ENCODE results near the gene ADGRE1. TPM values are rescaled to one million over a fixed set of nuclear protein-coding genes. Genes with fewer than 3 reads are reported as not detected.

Gene ADGRE1
- polyA plus RNA-seq, 1 of the 3 experiments (the other 2 are of a cell fraction), result 8.9 TPM

DNA sequence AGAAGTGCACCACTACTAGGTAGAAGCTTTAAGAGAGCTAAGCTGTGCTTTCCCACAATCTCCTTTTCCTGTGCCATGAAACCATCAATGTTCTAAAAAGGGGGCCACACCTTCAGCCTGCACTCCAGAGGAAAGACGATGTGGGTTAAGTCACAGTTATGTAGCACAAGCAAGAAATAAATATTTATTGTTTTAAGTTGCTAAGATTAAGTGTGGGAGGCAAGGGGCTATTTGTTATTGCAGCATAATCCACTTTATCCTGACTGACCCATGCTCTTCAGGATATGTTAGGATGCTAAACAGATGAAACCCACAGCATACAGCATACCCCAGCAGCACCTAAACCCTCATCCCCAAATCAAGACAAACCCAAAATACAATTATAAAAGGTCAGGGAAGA lies 69.2 kb downstream of the ADGRE1 start:
- Histone ChIP-seq H3K79me2 (ENCODE audit: insufficient read depth) (no peaks in the 10 kb centered on the region), H3F3A (replicated peaks; ENCODE audit: insufficient read depth) (no peaks in the 10 kb centered on the region), H3K4me3 (ENCODE audit: low read depth in 2 of 2, low read length in 1 of 2) (no peak overlapping the region), H3K27ac (ENCODE audit: low read depth in 2 of 2, low read length in 1 of 2) (no peak overlapping the region), H3K9me3 (no peaks in the 10 kb centered on the region), H2AFZ (ENCODE audit: low read depth) (no peak overlapping the region), H3K36me3 (replicated peaks in 1 of 2; ENCODE audit: control insufficient read depth in 1 of 2, insufficient read depth in 2 of 2, low read length in 1 of 2) (no peaks in the 10 kb centered on the region), H3K4me1 (ENCODE audit: control insufficient read depth in 1 of 2, insufficient read depth in 2 of 2, low read depth in 1 of 2, low read length in 1 of 2) (no peaks in the 10 kb centered on the region), H3K27me3 (ENCODE audit: insufficient read depth) (peaks cover 13% of the 10 kb centered on the region; the same call in 1 of the 2 replicates), H3K4me2 (no peak overlapping the region), H4K20me1 (ENCODE audit: insufficient read depth) (no peaks in the 10 kb centered on the region), H3K9me2 (no peaks in the 10 kb centered on the region), H3K9ac (no peak overlapping the region)
- WGBS (ENCODE audit: low lambda C conversion rate), result 0% methylated on average over 1 of the region's 1 CpG
- no peak for TF ChIP-seq TAF1 (IDR thresholded peaks at IDR 0.05; ENCODE audit: borderline replicate concordance, low read depth, low read length)
- TF ChIP-seq EZH2phosphoT487 (IDR thresholded peaks at IDR 0.05; ENCODE audit: borderline replicate concordance, low read depth), result no peak
- TF ChIP-seq MEF2A (IDR thresholded peaks at IDR 0.05; ENCODE audit: borderline replicate concordance, low read depth), result no peak
- no peak for TF ChIP-seq NRF1 (IDR thresholded peaks at IDR 0.05; ENCODE audit: low read depth, low read length)
- TF ChIP-seq, protein P1, sequence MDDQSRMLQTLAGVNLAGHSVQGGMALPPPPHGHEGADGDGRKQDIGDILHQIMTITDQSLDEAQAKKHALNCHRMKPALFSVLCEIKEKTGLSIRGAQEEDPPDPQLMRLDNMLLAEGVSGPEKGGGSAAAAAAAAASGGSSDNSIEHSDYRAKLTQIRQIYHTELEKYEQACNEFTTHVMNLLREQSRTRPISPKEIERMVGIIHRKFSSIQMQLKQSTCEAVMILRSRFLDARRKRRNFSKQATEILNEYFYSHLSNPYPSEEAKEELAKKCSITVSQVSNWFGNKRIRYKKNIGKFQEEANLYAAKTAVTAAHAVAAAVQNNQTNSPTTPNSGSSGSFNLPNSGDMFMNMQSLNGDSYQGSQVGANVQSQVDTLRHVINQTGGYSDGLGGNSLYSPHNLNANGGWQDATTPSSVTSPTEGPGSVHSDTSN (IDR thresholded peaks at IDR 0.05), result no peak
- DNase-seq, result no peak
- ChIA-PET POLR2A (no interaction called here), CTCF (no interaction called here)

DNA sequence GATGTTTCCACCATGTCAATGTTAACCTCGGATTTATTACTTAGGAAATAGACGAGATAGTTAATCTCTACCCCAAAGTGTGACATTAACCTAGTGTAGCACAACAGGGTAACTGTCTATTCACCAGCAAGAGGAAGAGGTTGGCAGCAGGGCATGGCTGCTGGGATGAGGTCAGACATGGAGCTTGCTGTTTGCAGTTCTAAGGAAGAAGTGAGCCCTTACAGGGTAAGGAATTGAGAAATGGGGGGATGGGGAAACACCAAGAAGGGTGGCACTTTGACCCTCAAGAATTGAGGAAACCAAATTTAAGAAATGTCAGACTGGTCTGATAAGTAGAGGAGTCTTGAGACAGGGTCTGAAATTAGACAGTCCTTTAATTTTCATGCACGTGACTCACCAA lies 71.4 kb downstream of the ADGRE1 start:
- Histone ChIP-seq H3K9me3 (no peaks in the 10 kb centered on the region), H3K4me1 (ENCODE audit: control insufficient read depth in 1 of 2, insufficient read depth in 2 of 2, low read depth in 1 of 2, low read length in 1 of 2) (no peaks in the 10 kb centered on the region), H3K36me3 (replicated peaks in 1 of 2; ENCODE audit: control insufficient read depth in 1 of 2, insufficient read depth in 2 of 2, low read length in 1 of 2) (no peaks in the 10 kb centered on the region), H3K4me2 (no peak overlapping the region), H3K9ac (no peak overlapping the region), H3K79me2 (ENCODE audit: insufficient read depth) (no peaks in the 10 kb centered on the region), H3K4me3 (ENCODE audit: low read depth in 2 of 2, low read length in 1 of 2) (no peak overlapping the region), H4K20me1 (ENCODE audit: insufficient read depth) (no peaks in the 10 kb centered on the region), H3F3A (replicated peaks; ENCODE audit: insufficient read depth) (no peaks in the 10 kb centered on the region), H3K27me3 (ENCODE audit: insufficient read depth) (peaks cover 11% of the 10 kb centered on the region; the same call in 1 of the 2 replicates), H2AFZ (ENCODE audit: low read depth) (no peak overlapping the region), H3K9me2 (no peaks in the 10 kb centered on the region), H3K27ac (ENCODE audit: low read depth in 2 of 2, low read length in 1 of 2) (no peak overlapping the region)
- DNase-seq, result no peak
- 0% methylated on average over 3 of the region's 3 CpGs for WGBS (ENCODE audit: low lambda C conversion rate)
- TF ChIP-seq RFX5 (IDR thresholded peaks at IDR 0.05; ENCODE audit: low read length) (no peak), ELF1 (IDR thresholded peaks at IDR 0.05) (no peak), POLR2AphosphoS5 (IDR thresholded peaks at IDR 0.05; ENCODE audit: low read depth, low read length) (no peak), EP300 (IDR thresholded peaks at IDR 0.05; ENCODE audit: borderline replicate concordance in 1 of 2, low read depth in 1 of 2, low read length in 1 of 2) (no peak), MAX (IDR thresholded peaks at IDR 0.05; ENCODE audit: low read depth) (no peak), USF2 (IDR thresholded peaks at IDR 0.05; ENCODE audit: borderline replicate concordance, low read depth, low read length) (no peak), JUND (IDR thresholded peaks at IDR 0.05) (no peak), CHD2 (IDR thresholded peaks at IDR 0.05; ENCODE audit: low read length, partially characterized antibody) (no peak), GATA2 (CRISPR knock-in tag; IDR thresholded peaks at IDR 0.05) (no peak), FOSL2 (IDR thresholded peaks at IDR 0.05; ENCODE audit: borderline replicate concordance, low read depth) (no peak), FOXJ3 (CRISPR knock-in tag; IDR thresholded peaks at IDR 0.05) (no peak), RCOR1 (IDR thresholded peaks at IDR 0.05; ENCODE audit: low read length) (no peak), SMC3 (IDR thresholded peaks at IDR 0.05; ENCODE audit: low read depth, low read length) (no peak), TAF1 (IDR thresholded peaks at IDR 0.05; ENCODE audit: borderline replicate concordance, low read depth, low read length) (no peak), CTCF (IDR thresholded peaks at IDR 0.05) (no peak), SIN3A (IDR thresholded peaks at IDR 0.05; ENCODE audit: borderline replicate concordance, low read depth, low read length) (no peak), TEAD4 (IDR thresholded peaks at IDR 0.05; ENCODE audit: borderline replicate concordance, insufficient read depth) (no peak), RXRA (IDR thresholded peaks at IDR 0.05; ENCODE audit: borderline replicate concordance, low read depth) (no peak)
- TF ChIP-seq, protein P2, sequence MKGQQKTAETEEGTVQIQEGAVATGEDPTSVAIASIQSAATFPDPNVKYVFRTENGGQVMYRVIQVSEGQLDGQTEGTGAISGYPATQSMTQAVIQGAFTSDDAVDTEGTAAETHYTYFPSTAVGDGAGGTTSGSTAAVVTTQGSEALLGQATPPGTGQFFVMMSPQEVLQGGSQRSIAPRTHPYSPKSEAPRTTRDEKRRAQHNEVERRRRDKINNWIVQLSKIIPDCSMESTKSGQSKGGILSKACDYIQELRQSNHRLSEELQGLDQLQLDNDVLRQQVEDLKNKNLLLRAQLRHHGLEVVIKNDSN (IDR thresholded peaks at IDR 0.05; ENCODE audit: borderline replicate concordance, low read depth), result no peak
- TF ChIP-seq, protein P3, sequence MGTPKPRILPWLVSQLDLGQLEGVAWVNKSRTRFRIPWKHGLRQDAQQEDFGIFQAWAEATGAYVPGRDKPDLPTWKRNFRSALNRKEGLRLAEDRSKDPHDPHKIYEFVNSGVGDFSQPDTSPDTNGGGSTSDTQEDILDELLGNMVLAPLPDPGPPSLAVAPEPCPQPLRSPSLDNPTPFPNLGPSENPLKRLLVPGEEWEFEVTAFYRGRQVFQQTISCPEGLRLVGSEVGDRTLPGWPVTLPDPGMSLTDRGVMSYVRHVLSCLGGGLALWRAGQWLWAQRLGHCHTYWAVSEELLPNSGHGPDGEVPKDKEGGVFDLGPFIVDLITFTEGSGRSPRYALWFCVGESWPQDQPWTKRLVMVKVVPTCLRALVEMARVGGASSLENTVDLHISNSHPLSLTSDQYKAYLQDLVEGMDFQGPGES (IDR thresholded peaks at IDR 0.05; ENCODE audit: low read depth, low read length), result no peak
- ChIA-PET CTCF (no interaction called here), POLR2A (no interaction called here)

Measured in SK-N-SH (cell line).